Nephron progenitor cell (in vitro differentiated cells): Measurements from ENCODE around the gene CCDC7.
"Not testable (repeated sequence)": the region's sequence is repeated elsewhere in the genome, so short reads cannot be mapped to it uniquely, and the experiment has no call there.

Experiments used
- DNase-seq: peaks from one replicate; pipeline ENCODE4 v3.0.0; 2021
- H3K27ac Mint-ChIP-seq: 2 replicates; pipeline ENCODE4 v1.8.0; 2021; ENCODE audit warnings: mild to moderate bottlenecking, moderate library complexity, mixed read lengths
- H3K27me3 Mint-ChIP-seq: 2 replicates; pipeline ENCODE4 v1.8.0; 2021; ENCODE audit warnings: mild to moderate bottlenecking, low read depth, mixed read lengths; ENCODE audit not compliant: poor library complexity
- H3K36me3 Mint-ChIP-seq: 2 replicates; pipeline ENCODE4 v1.8.0; 2021; ENCODE audit warnings: low read depth, mixed read lengths
- H3K4me1 Mint-ChIP-seq: 2 replicates; pipeline ENCODE4 v1.8.0; 2021; ENCODE audit warnings: mixed read lengths
- H3K4me3 Mint-ChIP-seq: 2 replicates; pipeline ENCODE4 v1.8.0; 2021; ENCODE audit warnings: mild to moderate bottlenecking, moderate library complexity, mixed read lengths
- H3K9me3 Mint-ChIP-seq: 2 replicates; pipeline ENCODE4 v1.8.0; 2021; ENCODE audit warnings: mild to moderate bottlenecking, moderate library complexity, mixed read lengths
- TF ChIP-seq, protein P1 (sequence below): fragments of 200-600 bp; sonication (generic); IDR thresholded peaks from 2 replicates; pipeline ENCODE4 v1.5.0; 2021; ENCODE audit warnings: antibody characterized with exemption

The CCDC7 gene

DNA sequence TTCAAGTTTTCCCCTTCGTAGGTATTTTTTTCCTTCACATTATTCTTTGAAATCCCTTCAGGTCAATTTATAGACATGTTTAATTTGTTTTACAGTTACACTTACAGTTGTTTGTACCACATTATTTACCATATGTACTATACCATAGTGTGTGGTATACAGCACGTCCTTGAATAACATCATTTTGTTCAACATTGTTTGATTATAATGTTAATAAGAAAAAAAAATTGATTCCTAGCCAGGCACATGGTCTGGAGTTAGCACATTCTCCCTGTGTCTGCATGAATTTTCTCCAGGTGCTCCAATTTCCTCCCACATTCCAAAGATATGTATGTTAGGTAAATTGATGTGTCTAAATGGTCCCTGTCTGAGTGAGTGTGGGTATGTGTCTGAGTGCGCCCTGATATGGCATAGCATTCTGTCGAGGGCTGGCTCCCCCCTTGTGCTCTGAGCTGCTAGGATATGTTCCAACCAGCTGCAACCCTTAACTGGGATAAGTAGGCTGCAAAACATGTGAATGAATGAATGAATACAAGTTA lies 247.6 kb downstream of the CCDC7 start:
- Mint-ChIP-seq H3K4me3 (no peak overlapping the region), H3K36me3 (peaks cover 7% of the 10 kb centered on the region), H3K9me3 (peaks cover 35% of the 10 kb centered on the region), H3K27me3 (no peaks in the 10 kb centered on the region), H3K27ac (no peak overlapping the region), H3K4me1 (no peaks in the 10 kb centered on the region)
- TF ChIP-seq, protein P1, sequence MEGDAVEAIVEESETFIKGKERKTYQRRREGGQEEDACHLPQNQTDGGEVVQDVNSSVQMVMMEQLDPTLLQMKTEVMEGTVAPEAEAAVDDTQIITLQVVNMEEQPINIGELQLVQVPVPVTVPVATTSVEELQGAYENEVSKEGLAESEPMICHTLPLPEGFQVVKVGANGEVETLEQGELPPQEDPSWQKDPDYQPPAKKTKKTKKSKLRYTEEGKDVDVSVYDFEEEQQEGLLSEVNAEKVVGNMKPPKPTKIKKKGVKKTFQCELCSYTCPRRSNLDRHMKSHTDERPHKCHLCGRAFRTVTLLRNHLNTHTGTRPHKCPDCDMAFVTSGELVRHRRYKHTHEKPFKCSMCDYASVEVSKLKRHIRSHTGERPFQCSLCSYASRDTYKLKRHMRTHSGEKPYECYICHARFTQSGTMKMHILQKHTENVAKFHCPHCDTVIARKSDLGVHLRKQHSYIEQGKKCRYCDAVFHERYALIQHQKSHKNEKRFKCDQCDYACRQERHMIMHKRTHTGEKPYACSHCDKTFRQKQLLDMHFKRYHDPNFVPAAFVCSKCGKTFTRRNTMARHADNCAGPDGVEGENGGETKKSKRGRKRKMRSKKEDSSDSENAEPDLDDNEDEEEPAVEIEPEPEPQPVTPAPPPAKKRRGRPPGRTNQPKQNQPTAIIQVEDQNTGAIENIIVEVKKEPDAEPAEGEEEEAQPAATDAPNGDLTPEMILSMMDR: no peak
- no peak for DNase-seq

DNA sequence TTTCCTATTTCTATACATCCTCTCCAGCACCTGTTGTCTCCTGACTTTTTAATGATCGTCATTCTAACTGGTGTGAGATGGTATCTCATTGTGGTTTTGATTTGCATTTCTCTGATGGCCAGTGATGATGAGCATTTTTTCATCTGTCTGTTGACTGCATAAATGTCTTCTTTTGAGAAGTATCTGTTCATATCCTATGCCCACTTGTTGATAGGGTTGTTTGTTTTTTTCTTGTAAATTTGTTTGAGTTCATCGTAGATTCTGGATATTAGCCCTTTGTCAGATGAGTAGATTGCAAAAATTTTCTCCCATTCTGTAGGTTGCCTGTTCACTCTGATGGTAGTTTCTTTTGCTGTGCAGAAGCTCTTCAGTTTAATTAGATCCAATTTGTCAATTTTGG lies 253.7 kb downstream of the CCDC7 start:
- DNase-seq, H3K4me3 Mint-ChIP-seq, H3K36me3 Mint-ChIP-seq, H3K27ac Mint-ChIP-seq, H3K27me3 Mint-ChIP-seq, H3K4me1 Mint-ChIP-seq: not testable (repeated sequence)
- H3K9me3 Mint-ChIP-seq: peaks cover 55% of the 10 kb centered on the region

DNA sequence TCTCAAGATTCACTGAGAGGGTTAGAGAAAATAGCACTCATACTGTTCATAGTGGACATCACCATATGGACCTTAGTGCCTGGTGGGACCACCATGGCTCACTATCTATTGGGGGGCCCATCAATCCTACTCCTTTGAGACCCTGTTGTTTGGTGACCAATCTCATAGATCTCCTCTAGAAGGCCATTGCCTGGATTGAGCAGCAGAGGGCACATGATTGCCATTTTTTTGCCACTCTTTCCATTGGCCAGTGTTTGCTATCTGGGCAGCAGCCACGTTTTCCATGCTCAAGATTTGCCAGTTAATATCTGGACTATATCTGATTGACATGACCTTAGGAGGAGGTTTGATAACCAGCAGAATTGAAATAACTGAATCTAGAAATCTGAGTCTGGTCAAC lies 267.6 kb downstream of the CCDC7 start:
- H3K9me3 Mint-ChIP-seq: peaks cover 23% of the 10 kb centered on the region
- no peaks in the 10 kb centered on the region for H3K36me3 Mint-ChIP-seq
- H3K27me3 Mint-ChIP-seq: no peaks in the 10 kb centered on the region
- DNase-seq: no peak
- H3K4me1 Mint-ChIP-seq: no peaks in the 10 kb centered on the region
- TF ChIP-seq, protein P1: no peak
- no peak overlapping the region for H3K27ac Mint-ChIP-seq
- H3K4me3 Mint-ChIP-seq: no peak overlapping the region

DNA sequence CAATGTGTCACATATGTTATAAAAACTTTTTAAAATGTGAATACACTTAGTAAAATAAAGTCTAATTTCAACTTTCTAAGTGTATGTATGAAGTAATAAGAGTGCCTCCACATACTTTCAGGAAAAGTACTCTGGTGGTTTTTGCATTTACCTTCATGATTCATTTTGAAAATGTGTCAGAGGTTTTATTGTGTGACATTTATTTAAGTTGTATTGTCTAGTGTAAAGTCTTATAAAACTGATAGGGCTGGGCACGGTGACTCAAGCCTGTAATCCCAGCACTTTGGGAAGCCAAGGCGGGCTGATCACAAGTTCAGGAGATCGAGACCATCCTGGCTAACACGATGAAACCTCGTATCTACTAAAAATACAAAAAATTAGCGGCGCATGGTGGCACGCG lies 285.6 kb downstream of the CCDC7 start:
- DNase-seq: no peak
- Mint-ChIP-seq H3K4me1 (no peaks in the 10 kb centered on the region), H3K27me3 (peaks cover 5% of the 10 kb centered on the region), H3K9me3 (no peaks in the 10 kb centered on the region), H3K27ac (no peak overlapping the region), H3K4me3 (no peak overlapping the region), H3K36me3 (no peaks in the 10 kb centered on the region)
- TF ChIP-seq, protein P1: no peak

DNA sequence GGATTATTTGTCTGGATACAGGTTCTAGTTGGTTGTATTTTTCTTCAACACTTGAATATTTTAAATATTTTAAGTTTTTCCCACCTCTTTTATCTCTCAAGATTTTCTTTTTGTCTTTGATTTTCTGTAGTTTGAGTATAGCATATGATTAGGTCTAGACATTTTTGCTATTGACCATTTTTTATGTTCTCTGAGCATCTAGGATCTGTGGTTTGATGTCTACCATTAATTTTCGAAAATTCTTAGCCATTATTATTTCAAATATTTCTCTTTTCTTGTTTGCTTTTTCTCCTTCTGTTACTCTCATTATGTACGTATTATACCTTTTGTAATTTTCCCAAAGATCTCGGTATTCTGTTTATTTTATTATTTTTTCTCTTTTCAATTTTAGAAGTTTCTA lies 293.0 kb downstream of the CCDC7 start:
- Mint-ChIP-seq H3K4me3 (no peak overlapping the region), H3K4me1 (no peaks in the 10 kb centered on the region)
- TF ChIP-seq, protein P1: no peak

DNA sequence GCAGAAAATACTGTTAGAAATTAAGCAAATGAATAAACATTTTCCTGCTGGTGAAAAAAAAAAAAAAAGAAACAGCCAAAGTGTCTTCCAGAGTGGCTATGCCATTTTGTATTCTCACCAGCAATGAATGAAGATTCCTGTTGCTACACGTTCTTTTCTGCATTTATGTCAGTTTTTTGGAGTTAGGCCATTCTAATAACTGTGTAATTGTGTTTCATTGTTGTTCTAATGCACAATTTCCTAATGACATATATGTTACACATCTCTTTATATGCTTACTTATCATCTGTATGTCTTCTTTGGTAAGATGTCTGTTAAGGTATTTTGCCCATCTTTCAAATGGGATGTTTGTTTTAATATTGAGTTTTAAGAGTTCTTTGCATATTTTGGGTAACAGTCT lies 298.4 kb downstream of the CCDC7 start:
- Mint-ChIP-seq H3K36me3 (no peaks in the 10 kb centered on the region), H3K27ac (no peak overlapping the region), H3K4me1 (no peaks in the 10 kb centered on the region), H3K9me3 (peaks cover 8% of the 10 kb centered on the region), H3K27me3 (no peaks in the 10 kb centered on the region), H3K4me3 (no peak overlapping the region)
- DNase-seq: no peak
- TF ChIP-seq, protein P1: no peak

More for the DNA sequence above, 293.0 kb downstream of the CCDC7 start:
- H3K9me3 Mint-ChIP-seq: peaks cover 22% of the 10 kb centered on the region
- peaks cover 3% of the 10 kb centered on the region for H3K27me3 Mint-ChIP-seq
- H3K27ac Mint-ChIP-seq: no peak overlapping the region
- H3K36me3 Mint-ChIP-seq: no peaks in the 10 kb centered on the region
- no peak for DNase-seq
